Activated naive CD4-positive, alpha-beta T cell treated with anti-CD3 and anti-CD28 coated beads, Interleukin-2, amount 50 U/mL, for 72 hours (primary cell): Measurements from ENCODE around the gene GLYATL3. TPM values are rescaled to one million over a fixed set of nuclear protein-coding genes. Genes with fewer than 3 reads are reported as not detected.
"Not testable (repeated sequence)": the region's sequence is repeated elsewhere in the genome, so short reads cannot be mapped to it uniquely, and the experiment has no call there.

Experiments
- ATAC-seq, 2 donors: fragments of 150-1000 bp; cut with Tn5 transposase; 2 replicates each; pipeline ENCODE4 v1.10.0; 2021; ENCODE audit warnings: mild to moderate bottlenecking in 2 of 2, moderate library complexity in 2 of 2
- DNase-seq, 2 donors: peaks; one replicate each; pipeline ENCODE4 v3.0.0; 2021 to 2022; ENCODE audit warnings: low spot score in 2 of 2
- H3K27ac Mint-ChIP-seq, 2 donors: one replicate each; pipeline ENCODE4 v1.8.0; 2022; ENCODE audit warnings: mild to moderate bottlenecking in 2 of 2, mixed read lengths in 2 of 2
- H3K36me3 Mint-ChIP-seq, 2 donors: one replicate each; pipeline ENCODE4 v1.8.0; 2022; ENCODE audit warnings: mixed read lengths in 2 of 2
- H3K9me3 Mint-ChIP-seq, 2 donors: one replicate each; pipeline ENCODE4 v1.8.0; 2022; ENCODE audit warnings: mixed read lengths in 2 of 2
- total RNA-seq, 2 donors: library from RNA; stranded (reverse); gene quantifications; one replicate each; pipeline ENCODE4 v1.2.3, GENCODE V29; 2022

GLYATL3 gene
- not detected for total RNA-seq

DNA sequence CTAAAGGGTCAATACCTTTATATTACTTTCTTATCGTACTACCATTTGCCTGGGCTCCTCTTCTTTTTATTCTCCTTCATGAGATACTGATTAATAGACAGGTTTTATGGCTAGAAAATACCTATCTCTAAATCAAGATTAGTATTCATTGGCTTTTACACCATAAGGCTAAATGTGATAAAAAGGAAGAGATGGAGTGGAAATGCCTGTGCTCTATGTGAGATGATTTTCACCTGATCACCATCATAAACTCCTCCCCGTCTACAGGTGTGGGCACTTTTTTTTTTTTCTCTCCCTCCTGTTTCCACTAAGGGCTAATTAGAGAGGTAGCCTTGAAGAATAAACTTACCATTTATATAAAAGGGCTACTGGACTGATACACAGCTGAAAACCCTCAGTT is at the start of gene GLYATL3:
Gene GLYATL3 (plus strand): TSS at position 301 of the 400 bp plus-strand sequence. CDS start 12,068 bp downstream, outside the sequence.
- ATAC-seq (no peak), DNase-seq (no peak)
- no peaks in the 10 kb centered on the region for H3K36me3 Mint-ChIP-seq
- H3K9me3 Mint-ChIP-seq: no peaks in the 10 kb centered on the region
- no peak within 1 kb of the TSS for H3K27ac Mint-ChIP-seq

- no peaks in the 10 kb centered on the region for H3K9me3 Mint-ChIP-seq
- DNase-seq (no peak), ATAC-seq (no peak)
- no peak overlapping the region for H3K27ac Mint-ChIP-seq
- H3K36me3 Mint-ChIP-seq: peaks cover 0 to 12% of the 10 kb centered on the region in 2 donors
Measured at GRCh38 chr6:49453221-49453620, 46.5 kb upstream of the GLYATL3 start.

GRCh38 chr6:49454787-49455709 is 44.7 kb upstream of the GLYATL3 start:
- ATAC-seq (no peak), DNase-seq (no peak)
- Mint-ChIP-seq H3K9me3 (no peaks in the 10 kb centered on the region), H3K36me3 (peaks cover 0 to 4% of the 10 kb centered on the region in 2 donors), H3K27ac (no peak overlapping the region)

DNA sequence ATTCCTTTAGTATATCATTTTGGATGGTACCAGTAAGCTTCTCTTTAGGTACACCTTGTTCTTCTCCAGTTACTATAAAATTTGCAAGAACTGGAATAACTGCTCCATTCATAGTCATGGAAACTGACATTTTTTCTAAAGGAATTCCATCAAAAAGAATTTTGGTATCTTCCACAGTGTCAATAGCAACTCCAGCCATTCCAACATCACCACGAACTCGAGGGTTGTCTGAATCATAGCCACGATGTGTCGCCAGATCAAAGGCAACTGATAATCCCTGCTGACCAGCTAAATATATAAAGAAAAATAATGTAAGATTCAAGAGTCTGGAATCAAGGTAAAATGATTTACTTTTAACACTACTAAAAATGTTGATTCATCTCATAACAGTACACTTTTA is 42.0 kb upstream of the GLYATL3 start:
- peaks cover 8 to 9% of the 10 kb centered on the region in 2 donors for H3K36me3 Mint-ChIP-seq
- no peaks in the 10 kb centered on the region for H3K9me3 Mint-ChIP-seq
- no peak overlapping the region for H3K27ac Mint-ChIP-seq
- DNase-seq (no peak), ATAC-seq (no peak)

GRCh38 chr6:49462071-49462470 is 37.7 kb upstream of the GLYATL3 start:
- Mint-ChIP-seq H3K36me3 (peaks cover 15 to 20% of the 10 kb centered on the region in 2 donors), H3K27ac (peak overlapping the region; percentile 69 to 96), H3K9me3 (no peaks in the 10 kb centered on the region)
- no peak for DNase-seq
- ATAC-seq: no peak

GRCh38 chr6:49462599-49462926 is 37.2 kb upstream of the GLYATL3 start:
- Mint-ChIP-seq H3K36me3 (peaks cover 15 to 20% of the 10 kb centered on the region in 2 donors), H3K27ac (peak overlapping the region; percentile 96 to 99), H3K9me3 (no peaks in the 10 kb centered on the region)
- ATAC-seq: peak; percentile 1 to 3
- no peak for DNase-seq

DNA sequence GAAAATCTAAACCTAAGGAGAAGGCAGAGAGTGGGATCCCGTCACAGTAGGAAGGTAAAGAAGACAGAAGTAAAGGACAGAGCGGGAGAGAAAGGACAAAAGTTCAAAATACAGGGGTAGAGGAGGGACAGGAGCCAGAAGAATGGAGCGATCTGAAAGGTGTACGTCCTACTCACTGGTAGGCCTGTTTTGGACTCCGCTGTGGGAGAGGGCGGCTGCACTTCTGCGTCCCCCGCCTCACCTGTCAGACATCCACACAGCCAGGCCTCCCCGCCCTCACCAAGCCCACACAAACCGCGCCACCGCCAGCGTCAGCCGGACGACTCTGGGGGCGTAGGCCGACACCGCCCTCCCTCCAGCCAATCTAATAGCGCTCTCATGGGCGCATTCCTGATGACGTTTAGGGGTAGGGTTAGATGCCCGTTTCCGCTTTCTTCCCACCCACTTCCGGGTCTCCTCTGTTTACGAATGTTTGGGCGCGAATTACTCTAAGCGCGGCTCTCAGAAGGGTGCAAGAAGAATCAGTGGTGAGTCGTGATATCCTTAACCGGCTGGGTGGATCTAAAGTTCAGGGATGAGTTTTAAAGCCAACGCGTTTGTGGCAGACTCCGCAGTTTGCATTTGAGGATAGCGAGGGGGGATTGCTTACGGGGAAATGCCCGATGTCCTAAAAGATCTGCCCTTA is 36.7 kb upstream of the GLYATL3 start, which contains the start of the genes CENPQ and MMUT:
Gene CENPQ (plus strand): TSS at position 444 of the 685 bp plus-strand sequence. CDS start 6,807 bp downstream, outside the sequence.
Gene MMUT (minus strand): TSS at position 327 of the 685 bp plus-strand sequence. CDS start 3,787 bp downstream, outside the sequence.
- peak within 1 kb of the TSS; percentile 96 to 99 for H3K27ac Mint-ChIP-seq
- DNase-seq (peak; percentile 83 to 96), ATAC-seq (peak; percentile 99)
- peaks cover 15 to 20% of the 10 kb centered on the region in 2 donors for H3K36me3 Mint-ChIP-seq
- no peaks in the 10 kb centered on the region for H3K9me3 Mint-ChIP-seq

DNA sequence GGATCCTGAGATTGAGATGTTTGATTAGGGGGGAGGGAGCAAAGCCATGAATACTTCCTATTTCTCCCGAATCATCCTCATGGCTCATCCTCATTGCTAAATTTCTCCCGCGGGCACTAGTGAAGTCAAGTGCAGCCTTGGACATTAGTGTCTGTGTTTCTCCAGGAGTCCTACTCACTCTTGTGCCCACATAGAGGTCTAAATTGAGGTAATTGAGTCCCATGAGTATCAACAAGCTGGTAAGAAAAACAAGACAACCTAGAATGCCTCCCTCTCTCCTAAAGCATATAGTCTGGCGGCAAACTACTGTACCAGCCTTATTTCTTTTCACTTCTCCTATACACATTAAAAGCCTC is 36.1 kb upstream of the GLYATL3 start:
- peaks cover 15 to 20% of the 10 kb centered on the region in 2 donors for H3K36me3 Mint-ChIP-seq
- H3K9me3 Mint-ChIP-seq: no peaks in the 10 kb centered on the region
- peak overlapping the region; percentile 96 to 99 for H3K27ac Mint-ChIP-seq
- DNase-seq: no peak
- peak; percentile 2 to 5 for ATAC-seq

GRCh38 chr6:49464691-49465090 is 35.0 kb upstream of the GLYATL3 start:
- Mint-ChIP-seq H3K9me3 (no peaks in the 10 kb centered on the region), H3K36me3 (peaks cover 15 to 20% of the 10 kb centered on the region in 2 donors), H3K27ac (peak overlapping the region in 1 of 2 donors; percentile 96)
- ATAC-seq: no peak
- DNase-seq: no peak

GRCh38 chr6:49468042-49468441 is 31.7 kb upstream of the GLYATL3 start:
- no peak overlapping the region for H3K27ac Mint-ChIP-seq
- ATAC-seq: no peak

GRCh38 chr6:49476564-49476963 is 23.2 kb upstream of the GLYATL3 start:
- not testable (repeated sequence) for DNase-seq, H3K9me3 Mint-ChIP-seq, H3K27ac Mint-ChIP-seq, ATAC-seq
- H3K36me3 Mint-ChIP-seq: peaks cover 32 to 41% of the 10 kb centered on the region in 2 donors

More at GRCh38 chr6:49468042-49468441, 31.7 kb upstream of the GLYATL3 start:
- DNase-seq: no peak
- Mint-ChIP-seq H3K36me3 (peaks cover 10 to 18% of the 10 kb centered on the region in 2 donors), H3K9me3 (no peaks in the 10 kb centered on the region)

DNA sequence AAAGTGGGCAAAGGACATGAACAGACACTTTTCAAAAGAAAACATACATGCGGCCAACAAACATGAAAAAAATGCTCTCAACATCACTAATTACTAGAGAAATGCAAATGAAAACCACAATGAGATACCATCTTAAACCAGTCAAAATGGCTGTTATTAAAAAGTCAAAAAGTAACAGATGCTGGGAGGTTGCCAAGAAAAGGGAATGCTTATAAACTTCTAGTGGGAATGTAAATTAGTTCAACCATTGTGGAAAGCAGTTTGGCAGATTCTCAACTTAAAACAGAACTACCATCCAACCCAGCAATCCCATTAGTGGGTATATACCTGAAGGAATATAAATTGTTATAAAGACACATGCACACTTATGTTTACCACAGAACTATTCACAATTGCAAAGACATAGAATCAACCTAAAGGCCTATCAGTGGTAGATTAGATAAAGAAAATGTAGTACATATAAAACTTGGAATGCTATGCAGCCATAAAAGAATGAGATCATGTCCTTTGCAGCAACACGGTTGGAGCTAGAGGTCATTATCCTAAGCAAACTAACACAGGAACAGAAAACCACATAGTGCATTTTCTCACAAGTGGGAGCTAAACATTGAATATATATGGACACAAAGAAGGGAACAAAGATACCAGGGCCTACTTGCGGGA is 20.3 kb upstream of the GLYATL3 start:
- DNase-seq: no peak
- no peak for ATAC-seq
- peaks cover 17% of the 10 kb centered on the region in 2 donors for H3K36me3 Mint-ChIP-seq
- H3K9me3 Mint-ChIP-seq: peaks cover 0 to 3% of the 10 kb centered on the region in 2 donors
- H3K27ac Mint-ChIP-seq: no peak overlapping the region

DNA sequence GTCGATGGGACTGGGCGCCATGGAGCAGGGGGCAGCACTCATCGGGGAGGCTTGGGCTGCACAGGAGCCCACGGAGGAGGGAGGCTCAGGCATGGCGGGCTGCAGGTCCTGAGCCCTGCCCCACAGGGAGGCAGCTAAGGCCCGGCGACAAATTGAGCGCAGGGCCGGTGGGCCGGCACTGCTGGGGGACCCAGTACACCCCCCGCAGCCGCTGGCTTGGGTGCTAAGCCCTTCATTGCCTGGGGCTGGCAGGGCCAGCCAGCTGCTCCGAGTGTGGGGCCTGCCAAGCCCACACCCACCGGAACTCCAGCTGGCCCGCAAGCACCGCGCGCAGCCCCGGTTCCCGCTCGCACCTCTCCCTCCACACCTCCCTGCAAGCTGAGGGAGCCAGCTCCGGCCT is 17.9 kb upstream of the GLYATL3 start:
- H3K9me3 Mint-ChIP-seq, H3K27ac Mint-ChIP-seq, ATAC-seq, DNase-seq: not testable (repeated sequence)
- H3K36me3 Mint-ChIP-seq: peaks cover 8 to 11% of the 10 kb centered on the region in 2 donors

- ATAC-seq, DNase-seq, H3K9me3 Mint-ChIP-seq, H3K27ac Mint-ChIP-seq: not testable (repeated sequence)
- H3K36me3 Mint-ChIP-seq: peaks cover 12% of the 10 kb centered on the region in 2 donors
Measured at GRCh38 chr6:49483380-49483779, 16.3 kb upstream of the GLYATL3 start.

DNA sequence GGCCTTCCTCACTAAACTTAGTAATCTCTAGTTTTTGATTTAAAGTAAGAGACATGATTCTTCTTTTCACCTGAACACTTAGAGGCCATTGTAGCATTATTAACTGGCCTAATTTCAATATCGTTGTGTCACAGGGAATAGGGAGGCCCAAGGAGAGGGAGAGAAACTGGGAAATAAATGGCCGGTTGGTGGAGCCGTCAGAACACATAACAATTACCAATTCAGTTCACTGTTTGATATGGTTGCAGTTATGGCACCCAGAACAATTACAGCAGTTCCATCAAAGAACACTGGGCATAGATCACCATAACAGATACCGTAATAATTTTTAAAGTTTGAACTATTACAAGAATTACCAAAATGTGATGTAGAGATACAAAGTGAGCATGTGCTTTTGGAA is 9.1 kb upstream of the GLYATL3 start:
- Mint-ChIP-seq H3K36me3 (peaks cover 8 to 21% of the 10 kb centered on the region in 2 donors), H3K27ac (no peak overlapping the region), H3K9me3 (no peaks in the 10 kb centered on the region)
- ATAC-seq (no peak), DNase-seq (no peak)

DNA sequence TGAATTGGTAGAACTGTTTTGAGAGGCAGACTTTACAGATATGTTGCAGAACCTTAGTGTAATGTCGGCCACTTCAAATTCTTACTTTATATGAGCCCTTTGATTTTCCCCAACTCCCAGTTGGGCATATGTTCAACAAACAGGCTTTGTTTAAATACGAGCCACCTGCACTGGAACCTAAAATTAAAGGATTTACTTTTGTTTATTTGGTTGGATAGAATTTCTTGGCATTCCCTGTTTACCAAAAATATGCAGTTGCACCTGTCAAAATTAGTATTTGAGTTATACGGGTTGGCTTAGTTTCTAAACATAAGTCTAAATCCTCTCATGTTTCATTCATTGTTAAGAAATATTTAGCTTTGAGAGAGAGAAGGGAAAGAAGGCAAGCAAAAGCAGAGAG is 2.4 kb upstream of the GLYATL3 start:
- ATAC-seq: no peak
- H3K36me3 Mint-ChIP-seq: no peaks in the 10 kb centered on the region
- H3K27ac Mint-ChIP-seq: no peak overlapping the region
- H3K9me3 Mint-ChIP-seq: no peaks in the 10 kb centered on the region
- no peak for DNase-seq

GRCh38 chr6:49499126-49499525 is 597 bp upstream of the GLYATL3 start:
- no peaks in the 10 kb centered on the region for H3K9me3 Mint-ChIP-seq
- no peaks in the 10 kb centered on the region for H3K36me3 Mint-ChIP-seq
- ATAC-seq (no peak), DNase-seq (no peak)
- H3K27ac Mint-ChIP-seq: no peak overlapping the region
